ENCODE measurements around the gene MYH7. TPM values are rescaled to one million over a fixed set of nuclear protein-coding genes. Genes with fewer than 3 reads are reported as not detected.
"Not testable (repeated sequence)": the region's sequence is repeated elsewhere in the genome, so short reads cannot be mapped to it uniquely, and the experiment has no call there.

Gene MYH7
- total RNA-seq, 2 experiments from 2014 or later, result 0.04 to 0.06 TPM

- H3K4me1 Mint-ChIP-seq, result no peaks in the 10 kb centered on the region
- H3K27me3 Mint-ChIP-seq, result peaks cover 43% of the 10 kb centered on the region
- DNase-seq, result no peak
- H3K27ac Mint-ChIP-seq, result no peak overlapping the region
- no peak overlapping the region for H3K4me3 Mint-ChIP-seq
- no peaks in the 10 kb centered on the region for H3K36me3 Mint-ChIP-seq
- H3K9me3 Mint-ChIP-seq, result no peaks in the 10 kb centered on the region
Measured at GRCh38 chr14:23457587-23458445, 22.4 kb upstream of the MYH7 start.

- H3K36me3 Mint-ChIP-seq, DNase-seq, H3K4me1 Mint-ChIP-seq, H3K9me3 Mint-ChIP-seq, H3K4me3 Mint-ChIP-seq, H3K27ac Mint-ChIP-seq: not testable (repeated sequence)
- peaks cover 43% of the 10 kb centered on the region for H3K27me3 Mint-ChIP-seq
Measured at GRCh38 chr14:23456883-23457586, 21.6 kb upstream of the MYH7 start.

DNA sequence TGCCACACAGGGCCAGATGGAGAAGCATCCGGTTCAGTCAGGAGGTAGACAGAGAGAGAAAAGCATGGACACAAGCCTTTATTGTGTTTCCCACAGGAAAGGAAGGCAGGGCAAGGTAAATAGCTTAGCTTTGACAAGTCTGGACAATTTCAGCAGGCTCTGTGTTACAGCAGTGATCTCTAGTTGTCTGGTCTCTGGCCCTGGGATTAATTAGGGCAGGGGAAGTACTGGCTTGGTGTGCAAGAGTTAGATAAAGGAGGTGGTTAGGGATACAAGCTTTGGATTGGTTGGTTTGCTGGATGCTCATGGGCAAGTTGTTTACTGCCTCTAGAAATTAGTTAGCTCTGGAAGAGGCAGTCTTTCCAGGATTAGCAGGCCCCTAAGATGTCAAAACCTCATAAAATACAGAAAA is 19.0 kb upstream of the MYH7 start:
- no peaks in the 10 kb centered on the region for H3K36me3 Mint-ChIP-seq
- peaks cover 46% of the 10 kb centered on the region for H3K27me3 Mint-ChIP-seq
- no peaks in the 10 kb centered on the region for H3K9me3 Mint-ChIP-seq
- no peak for DNase-seq
- no peaks in the 10 kb centered on the region for H3K4me1 Mint-ChIP-seq
- no peak overlapping the region for H3K27ac Mint-ChIP-seq
- no peak overlapping the region for H3K4me3 Mint-ChIP-seq

DNA sequence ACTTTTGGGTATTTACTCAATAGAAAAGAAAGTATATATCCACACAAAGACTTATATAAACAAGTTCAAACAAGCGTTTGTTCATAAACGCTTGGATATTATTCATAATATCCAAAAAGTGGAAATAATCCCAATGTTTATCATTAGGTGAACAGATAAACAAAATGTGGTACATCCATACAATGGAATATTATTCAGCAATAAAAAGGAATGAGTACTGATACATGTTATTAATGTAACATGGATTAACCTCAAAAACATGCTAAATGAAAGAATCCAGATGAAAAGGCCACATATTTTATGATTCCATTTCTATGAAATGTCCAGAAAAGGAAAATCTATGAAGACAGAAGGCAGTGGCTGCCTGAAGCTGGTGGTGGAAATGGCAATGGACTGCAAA is 16.8 kb upstream of the MYH7 start:
- no peak overlapping the region for H3K4me3 Mint-ChIP-seq

GRCh38 chr14:23450379-23450778 is 14.9 kb upstream of the MYH7 start:
- H3K4me3 Mint-ChIP-seq, result no peak overlapping the region
- peaks cover 26% of the 10 kb centered on the region for H3K27me3 Mint-ChIP-seq
- DNase-seq, result no peak
- peaks cover 6% of the 10 kb centered on the region for H3K4me1 Mint-ChIP-seq
- no peaks in the 10 kb centered on the region for H3K36me3 Mint-ChIP-seq
- H3K9me3 Mint-ChIP-seq, result no peaks in the 10 kb centered on the region
- H3K27ac Mint-ChIP-seq, result no peak overlapping the region

More for the DNA sequence above, 16.8 kb upstream of the MYH7 start:
- no peaks in the 10 kb centered on the region for H3K36me3 Mint-ChIP-seq
- H3K9me3 Mint-ChIP-seq, result no peaks in the 10 kb centered on the region
- peaks cover 6% of the 10 kb centered on the region for H3K4me1 Mint-ChIP-seq
- no peak overlapping the region for H3K27ac Mint-ChIP-seq
- H3K27me3 Mint-ChIP-seq, result peaks cover 36% of the 10 kb centered on the region
- DNase-seq, result no peak

DNA sequence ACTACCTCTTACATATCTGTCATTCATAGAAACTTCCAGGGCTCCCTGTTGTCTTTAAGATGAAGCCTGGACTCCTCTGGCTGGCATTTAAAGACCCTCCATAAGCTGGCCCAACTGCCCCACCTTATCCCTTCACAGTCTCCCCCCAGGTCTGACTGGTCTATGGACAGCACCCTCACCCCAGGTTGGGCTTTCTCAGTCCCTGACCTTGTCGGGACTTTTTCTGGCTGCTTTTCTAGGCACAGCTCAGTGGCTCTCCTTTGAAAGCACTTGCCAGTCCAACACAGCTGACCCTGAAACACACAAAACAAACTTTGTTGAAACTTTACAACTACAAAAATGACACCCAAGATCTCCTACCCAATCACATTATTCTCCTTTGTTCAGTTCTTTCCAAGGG is 13.9 kb upstream of the MYH7 start:
- H3K36me3 Mint-ChIP-seq, result no peaks in the 10 kb centered on the region
- H3K4me3 Mint-ChIP-seq, result no peak overlapping the region
- H3K9me3 Mint-ChIP-seq, result no peaks in the 10 kb centered on the region
- peaks cover 15% of the 10 kb centered on the region for H3K27me3 Mint-ChIP-seq
- H3K4me1 Mint-ChIP-seq, result peaks cover 6% of the 10 kb centered on the region
- no peak overlapping the region for H3K27ac Mint-ChIP-seq
- DNase-seq, result no peak

DNA sequence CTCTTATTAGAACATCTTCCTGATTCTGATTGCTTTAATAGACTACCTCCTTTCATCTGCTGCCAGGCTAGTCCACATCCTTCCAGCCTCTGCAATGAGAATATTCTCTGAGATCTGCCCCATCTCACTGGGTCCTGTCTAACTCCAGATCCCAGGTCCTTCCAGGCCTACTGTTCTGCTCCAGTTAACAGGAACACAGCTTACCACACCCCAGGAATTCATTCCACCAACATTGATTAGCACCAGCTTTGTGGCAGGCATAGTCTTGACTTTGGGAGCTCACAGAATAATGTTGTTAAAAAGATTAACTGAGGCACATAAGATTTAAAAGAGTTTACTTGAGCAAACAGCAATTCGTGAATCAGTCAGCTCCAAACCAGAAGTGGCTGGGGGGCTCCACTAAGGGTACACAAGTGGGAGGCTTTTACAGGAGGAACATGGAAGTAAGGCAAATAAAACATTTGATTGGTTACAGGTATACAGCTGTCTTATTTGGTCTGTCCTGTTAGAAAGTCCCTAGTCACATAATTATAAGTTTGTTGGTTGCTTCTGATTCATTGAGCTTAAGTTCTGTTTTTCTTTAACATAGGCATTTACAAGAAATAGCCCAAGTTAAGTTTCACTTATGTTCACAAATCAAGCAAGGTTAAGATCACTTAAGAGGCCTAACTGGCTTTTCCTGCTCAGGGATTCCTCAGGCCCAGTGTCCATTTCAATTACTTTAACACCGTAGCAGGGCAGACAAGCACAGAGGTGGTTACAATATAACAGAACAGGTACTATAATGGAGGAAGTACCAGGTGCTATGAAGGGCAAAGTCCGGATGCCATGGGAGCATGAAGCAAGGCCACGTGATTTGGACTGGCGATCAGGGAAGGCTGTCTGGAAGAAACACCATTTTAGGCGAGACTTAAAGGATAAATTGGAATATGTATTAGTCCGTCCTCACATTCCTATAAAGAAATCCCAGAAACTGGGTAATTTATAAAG is 12.2 kb upstream of the MYH7 start:
- Mint-ChIP-seq H3K36me3 (no peaks in the 10 kb centered on the region), H3K9me3 (no peaks in the 10 kb centered on the region), H3K27me3 (peaks cover 13% of the 10 kb centered on the region), H3K27ac (peak overlapping the region; percentile 86), H3K4me3 (peak overlapping the region; percentile 54), H3K4me1 (peaks cover 6% of the 10 kb centered on the region)
- no peak for DNase-seq

- no peaks in the 10 kb centered on the region for H3K36me3 Mint-ChIP-seq
- H3K9me3 Mint-ChIP-seq, result no peaks in the 10 kb centered on the region
- no peak for DNase-seq
- peaks cover 11% of the 10 kb centered on the region for H3K27me3 Mint-ChIP-seq
- no peak overlapping the region for H3K4me3 Mint-ChIP-seq
- H3K27ac Mint-ChIP-seq, result no peak overlapping the region
- peaks cover 6% of the 10 kb centered on the region for H3K4me1 Mint-ChIP-seq
Measured at GRCh38 chr14:23446291-23446851, 10.9 kb upstream of the MYH7 start.

DNA sequence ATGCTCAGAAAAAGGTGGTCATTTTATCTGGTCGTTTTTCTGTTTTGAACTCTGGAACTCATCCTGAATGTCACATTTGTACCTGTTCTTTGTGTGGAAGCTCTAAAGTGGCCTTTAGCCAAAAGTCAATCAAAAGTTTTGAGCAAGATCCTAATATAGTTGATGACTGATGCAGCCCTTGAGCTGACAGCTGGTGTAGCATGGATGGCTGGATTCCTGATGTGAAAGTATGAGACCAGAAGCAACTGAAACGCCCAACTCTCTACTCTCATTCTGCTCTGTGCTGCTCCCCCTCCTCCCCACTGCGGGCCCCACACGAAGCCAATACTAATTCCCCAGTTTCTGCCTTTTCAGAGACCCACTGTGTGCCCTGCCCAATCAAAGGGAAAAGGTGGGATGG is 10.3 kb upstream of the MYH7 start:
- Mint-ChIP-seq H3K4me3 (no peak overlapping the region), H3K27me3 (peaks cover 5% of the 10 kb centered on the region), H3K9me3 (no peaks in the 10 kb centered on the region), H3K36me3 (no peaks in the 10 kb centered on the region), H3K27ac (no peak overlapping the region), H3K4me1 (peaks cover 6% of the 10 kb centered on the region)
- DNase-seq, result no peak

- no peak overlapping the region for H3K4me3 Mint-ChIP-seq
- H3K4me1 Mint-ChIP-seq, result peaks cover 6% of the 10 kb centered on the region
- no peaks in the 10 kb centered on the region for H3K36me3 Mint-ChIP-seq
- H3K27me3 Mint-ChIP-seq, result peaks cover 5% of the 10 kb centered on the region
- H3K9me3 Mint-ChIP-seq, result no peaks in the 10 kb centered on the region
- no peak overlapping the region for H3K27ac Mint-ChIP-seq
- no peak for DNase-seq
Measured at GRCh38 chr14:23444314-23444713, 8.9 kb upstream of the MYH7 start.

- H3K27ac Mint-ChIP-seq, result no peak overlapping the region
- no peak for DNase-seq
- H3K36me3 Mint-ChIP-seq, result no peaks in the 10 kb centered on the region
- H3K4me1 Mint-ChIP-seq, result peaks cover 6% of the 10 kb centered on the region
- no peak overlapping the region for H3K4me3 Mint-ChIP-seq
- H3K9me3 Mint-ChIP-seq, result no peaks in the 10 kb centered on the region
- peaks cover 5% of the 10 kb centered on the region for H3K27me3 Mint-ChIP-seq
Measured at GRCh38 chr14:23443881-23444280, 8.4 kb upstream of the MYH7 start.

DNA sequence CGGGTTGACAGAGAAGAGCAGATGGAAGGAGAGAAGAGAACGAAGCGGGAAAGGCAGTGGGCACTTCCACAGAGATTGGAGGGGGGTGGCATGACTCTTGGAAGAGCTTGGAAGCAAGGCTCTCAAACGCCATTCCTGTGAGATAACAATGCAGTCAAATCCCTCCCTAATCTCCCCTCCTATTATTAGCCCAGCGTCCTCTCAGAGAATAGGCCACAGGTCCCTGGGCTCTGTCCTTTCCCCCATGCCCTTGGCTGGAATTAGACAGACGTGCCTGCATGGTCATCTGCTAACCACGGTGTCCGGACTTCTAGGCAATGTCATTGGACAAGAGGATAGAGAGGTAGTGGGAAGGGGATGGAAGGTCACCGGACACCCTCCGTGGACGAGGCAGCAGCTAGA is 8.0 kb upstream of the MYH7 start:
- Mint-ChIP-seq H3K4me1 (peaks cover 6% of the 10 kb centered on the region), H3K27ac (no peak overlapping the region), H3K4me3 (no peak overlapping the region), H3K36me3 (no peaks in the 10 kb centered on the region), H3K9me3 (no peaks in the 10 kb centered on the region), H3K27me3 (peaks cover 5% of the 10 kb centered on the region)
- DNase-seq, result no peak

DNA sequence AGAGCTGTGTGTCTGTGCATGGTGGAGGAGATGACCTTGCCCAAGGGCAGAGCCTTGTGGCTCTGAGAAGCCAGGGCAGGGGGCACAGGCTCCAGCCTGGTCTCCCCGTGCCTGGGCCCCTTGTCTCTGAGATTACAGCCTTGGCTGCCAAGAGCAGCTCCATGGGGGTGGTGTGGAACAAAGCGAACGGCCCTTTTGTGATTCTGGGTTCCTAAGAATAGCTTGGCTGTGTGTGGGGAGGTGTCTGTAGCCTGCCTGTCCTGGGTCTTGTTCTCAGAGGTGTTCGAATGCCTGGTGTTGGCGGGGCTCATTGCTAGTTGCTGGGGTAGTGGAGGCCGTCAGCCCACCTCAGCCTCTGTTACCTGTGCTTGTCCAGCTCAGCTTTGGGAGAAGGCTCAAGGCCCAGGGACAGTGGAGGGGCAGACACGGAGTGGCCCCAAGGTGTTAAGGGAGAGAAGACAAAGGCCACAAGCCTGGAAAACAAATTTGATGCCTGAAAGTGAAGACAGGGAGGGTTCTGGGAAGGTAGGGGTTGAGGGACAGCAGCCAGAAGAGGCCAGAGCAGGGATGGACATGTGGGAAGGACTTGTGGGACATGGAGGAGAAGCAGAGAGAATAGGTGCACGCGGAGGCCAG is 7.4 kb upstream of the MYH7 start:
- H3K27me3 Mint-ChIP-seq, result peaks cover 5% of the 10 kb centered on the region
- H3K4me1 Mint-ChIP-seq, result peaks cover 4% of the 10 kb centered on the region
- DNase-seq, result no peak
- no peak overlapping the region for H3K27ac Mint-ChIP-seq
- no peaks in the 10 kb centered on the region for H3K9me3 Mint-ChIP-seq
- no peak overlapping the region for H3K4me3 Mint-ChIP-seq
- H3K36me3 Mint-ChIP-seq, result no peaks in the 10 kb centered on the region

GRCh38 chr14:23441076-23441475 is 5.6 kb upstream of the MYH7 start:
- DNase-seq, result no peak

More at GRCh38 chr14:23441076-23441475, 5.6 kb upstream of the MYH7 start:
- H3K4me3 Mint-ChIP-seq, result no peak overlapping the region
- peaks cover 5% of the 10 kb centered on the region for H3K27me3 Mint-ChIP-seq
- no peak overlapping the region for H3K27ac Mint-ChIP-seq
- no peaks in the 10 kb centered on the region for H3K4me1 Mint-ChIP-seq
- no peaks in the 10 kb centered on the region for H3K36me3 Mint-ChIP-seq
- H3K9me3 Mint-ChIP-seq, result no peaks in the 10 kb centered on the region
